CD8-positive, alpha-beta memory T cell (primary cell): ENCODE results near the gene LRRC8D. TPM values are rescaled to one million over a fixed set of nuclear protein-coding genes. Genes with fewer than 3 reads are reported as not detected.

Experiments used
- CTCF ChIA-PET: fragments of 350-600 bp; sonication (Branson Sonifier 250); formaldehyde crosslinking; loops from one replicate; lab custom pipeline; 2021; ENCODE audit warnings: antibody characterized with exemption; lab: Charles Lee
- POLR2A ChIA-PET: fragments of 350-600 bp; sonication (Branson Sonifier 250); formaldehyde crosslinking; loops from one replicate; lab custom pipeline; 2021; ENCODE audit warnings: antibody characterized with exemption; lab: Charles Lee
- DNase-seq, 5 donors: peaks; one replicate each; pipeline versions ENCODE4 v3.0.0 to v3.0.0-alpha.2; 2020 to 2022; ENCODE audit warnings: mixed read lengths in 1 of 5
- H3K27ac ChIP-seq: one replicate; pipeline ENCODE4 v1.7.0; 2013; ENCODE audit warnings: low read depth, mild to moderate bottlenecking, low read length, moderate library complexity
- H3K27me3 ChIP-seq: 2 replicates; pipeline ENCODE4 v1.7.0; 2013; ENCODE audit warnings: low read length, mild to moderate bottlenecking; ENCODE audit not compliant: insufficient read depth, poor library complexity, severe bottlenecking
- H3K36me3 ChIP-seq: 2 replicates; pipeline ENCODE4 v1.7.0; 2013; ENCODE audit warnings: mild to moderate bottlenecking, low read length, moderate library complexity; ENCODE audit not compliant: insufficient read depth
- H3K4me1 ChIP-seq: 2 replicates; pipeline ENCODE4 v1.7.0; 2013; ENCODE audit warnings: mild to moderate bottlenecking, low read length, moderate library complexity; ENCODE audit not compliant: insufficient read depth
- H3K4me3 ChIP-seq: 2 replicates; pipeline ENCODE4 v1.7.0; 2013; ENCODE audit warnings: mild to moderate bottlenecking, low read length
- H3K9me3 ChIP-seq: 2 replicates; pipeline ENCODE4 v1.7.0; 2013; ENCODE audit warnings: mild to moderate bottlenecking, low read length
- H3K27ac Mint-ChIP-seq, 8 donors: one replicate each; pipeline ENCODE4 v1.8.0; 2020 to 2021; ENCODE audit warnings: mixed read lengths in 8 of 8, mild to moderate bottlenecking in 6 of 8, inconsistent platforms in 3 of 8, moderate library complexity in 3 of 8
- H3K27me3 Mint-ChIP-seq, 2 donors: one replicate each; pipeline ENCODE4 v1.8.0; 2020 to 2021; ENCODE audit warnings: mixed read lengths in 2 of 2, mild to moderate bottlenecking in 1 of 2, moderate library complexity in 1 of 2
- H3K36me3 Mint-ChIP-seq, 3 donors: one replicate each; pipeline ENCODE4 v1.8.0; 2020 to 2021; ENCODE audit warnings: mixed read lengths in 3 of 3, inconsistent platforms in 1 of 3, mild to moderate bottlenecking in 1 of 3
- H3K4me1 Mint-ChIP-seq, 3 donors: one replicate each; pipeline ENCODE4 v1.8.0; 2020 to 2021; ENCODE audit warnings: mixed read lengths in 3 of 3, inconsistent platforms in 1 of 3, mild to moderate bottlenecking in 1 of 3
- H3K4me3 Mint-ChIP-seq, 7 donors: one replicate each; pipeline ENCODE4 v1.8.0; 2020 to 2021; ENCODE audit warnings: mixed read lengths in 7 of 7, mild to moderate bottlenecking in 6 of 7, moderate library complexity in 4 of 7, inconsistent platforms in 2 of 7
- H3K9me3 Mint-ChIP-seq, 5 donors: one replicate each; pipeline ENCODE4 v1.8.0; 2020 to 2022; ENCODE audit warnings: mixed read lengths in 5 of 5, mild to moderate bottlenecking in 3 of 5, moderate library complexity in 2 of 5, inconsistent platforms in 1 of 5
- polyA plus RNA-seq: library from polyadenylated mRNA; unstranded; fragments of 300-500 nt; fragmentation: Illumina TruSeq; gene quantifications from one replicate; pipeline ENCODE4 v1.2.3, GENCODE V29; 2021
- total RNA-seq, 2 experiments: library from RNA; stranded (reverse); gene quantifications; one replicate each; pipeline ENCODE4 v1.2.3, GENCODE V29; 2021

Gene LRRC8D
- total and polyA plus RNA-seq, 3 experiments from 2014 or later = 39.0 to 56.3 (median 41.9) TPM

DNA sequence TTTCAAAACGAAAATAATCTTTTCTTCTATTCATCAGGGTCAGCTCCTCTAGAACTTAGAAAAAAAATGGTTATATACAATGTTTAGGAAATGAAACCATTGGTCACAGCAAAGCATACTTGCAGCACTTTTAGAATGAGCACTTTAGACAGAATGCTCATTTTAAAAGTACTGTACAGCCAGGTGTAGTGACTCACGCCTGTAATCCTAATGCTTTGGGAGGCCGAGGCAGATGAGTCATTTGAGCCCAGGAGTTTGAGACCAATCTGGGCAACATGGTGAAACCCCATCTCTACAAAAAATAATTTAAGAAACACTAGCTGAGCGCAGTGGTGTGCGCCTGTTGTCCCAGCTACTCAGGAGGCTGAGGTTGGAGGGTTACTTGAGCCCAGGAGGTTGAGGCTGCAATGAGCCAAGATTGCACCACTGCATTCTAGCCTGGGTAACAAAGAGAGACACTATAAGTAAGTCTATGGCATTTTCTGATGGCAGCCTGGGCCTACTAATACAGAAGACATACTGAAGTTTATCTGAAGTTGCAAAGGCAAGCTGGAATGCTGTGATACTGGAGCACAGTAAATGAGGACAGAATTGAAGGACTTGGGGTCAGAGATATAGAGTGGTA lies 125.1 kb downstream of the LRRC8D start:
- no peak overlapping the region for H3K4me3 Mint-ChIP-seq
- H3K4me1 Mint-ChIP-seq = peaks cover 0 to 3% (median 0%) of the 10 kb centered on the region in 3 donors
- no peak for DNase-seq
- Histone ChIP-seq H3K27ac (no peak overlapping the region), H3K9me3 (no peaks in the 10 kb centered on the region), H3K4me1 (no peaks in the 10 kb centered on the region), H3K4me3 (no peak overlapping the region), H3K36me3 (no peaks in the 10 kb centered on the region), H3K27me3 (no peaks in the 10 kb centered on the region)
- peaks cover 0 to 1% (median 0%) of the 10 kb centered on the region in 5 donors for H3K9me3 Mint-ChIP-seq
- peaks cover 0 to 5% (median 1%) of the 10 kb centered on the region in 3 donors for H3K36me3 Mint-ChIP-seq
- ChIA-PET POLR2A (no interaction called here), CTCF (interaction anchor here (1.3 kb wide), 1 partner anchor 22 kb away, joined by 3 read pairs; no protein-coding TSS in a partner anchor)
- H3K27me3 Mint-ChIP-seq = peaks cover 0 to 3% of the 10 kb centered on the region in 2 donors
- H3K27ac Mint-ChIP-seq = no peak overlapping the region

DNA sequence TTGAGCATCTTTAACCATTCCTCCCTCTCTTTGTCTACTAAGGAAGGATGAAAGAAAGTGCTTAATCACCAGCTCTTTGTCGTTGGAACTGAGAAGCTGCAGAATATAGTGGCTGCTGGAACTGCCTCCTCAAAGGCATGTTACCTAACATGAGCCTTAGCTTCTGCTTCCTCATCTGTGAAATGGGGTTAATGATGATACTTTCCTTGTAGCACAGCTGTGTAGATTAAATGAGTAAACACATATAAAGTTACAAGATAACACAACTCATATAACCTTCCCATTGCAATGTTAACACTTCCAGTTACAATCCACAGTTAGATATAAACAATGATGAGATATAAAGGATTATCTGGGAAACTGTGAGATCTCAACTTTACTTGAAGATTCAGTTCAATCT lies 125.7 kb downstream of the LRRC8D start:
- Mint-ChIP-seq H3K36me3 (peaks cover 0 to 5% (median 1%) of the 10 kb centered on the region in 3 donors), H3K27ac (no peak overlapping the region), H3K4me1 (no peaks in the 10 kb centered on the region), H3K27me3 (peaks cover 0 to 3% of the 10 kb centered on the region in 2 donors), H3K4me3 (no peak overlapping the region), H3K9me3 (peaks cover 0 to 1% (median 0%) of the 10 kb centered on the region in 5 donors)
- no peak overlapping the region for H3K4me3 ChIP-seq
- CTCF ChIA-PET = interaction anchor here (1.3 kb wide), 1 partner anchor 21 kb away, joined by 3 read pairs; no protein-coding TSS in a partner anchor
- no peaks in the 10 kb centered on the region for H3K27me3 ChIP-seq
- H3K36me3 ChIP-seq = no peaks in the 10 kb centered on the region
- no peaks in the 10 kb centered on the region for H3K4me1 ChIP-seq
- no peak overlapping the region for H3K27ac ChIP-seq
- POLR2A ChIA-PET = no interaction called here
- no peaks in the 10 kb centered on the region for H3K9me3 ChIP-seq
- DNase-seq = no peak

DNA sequence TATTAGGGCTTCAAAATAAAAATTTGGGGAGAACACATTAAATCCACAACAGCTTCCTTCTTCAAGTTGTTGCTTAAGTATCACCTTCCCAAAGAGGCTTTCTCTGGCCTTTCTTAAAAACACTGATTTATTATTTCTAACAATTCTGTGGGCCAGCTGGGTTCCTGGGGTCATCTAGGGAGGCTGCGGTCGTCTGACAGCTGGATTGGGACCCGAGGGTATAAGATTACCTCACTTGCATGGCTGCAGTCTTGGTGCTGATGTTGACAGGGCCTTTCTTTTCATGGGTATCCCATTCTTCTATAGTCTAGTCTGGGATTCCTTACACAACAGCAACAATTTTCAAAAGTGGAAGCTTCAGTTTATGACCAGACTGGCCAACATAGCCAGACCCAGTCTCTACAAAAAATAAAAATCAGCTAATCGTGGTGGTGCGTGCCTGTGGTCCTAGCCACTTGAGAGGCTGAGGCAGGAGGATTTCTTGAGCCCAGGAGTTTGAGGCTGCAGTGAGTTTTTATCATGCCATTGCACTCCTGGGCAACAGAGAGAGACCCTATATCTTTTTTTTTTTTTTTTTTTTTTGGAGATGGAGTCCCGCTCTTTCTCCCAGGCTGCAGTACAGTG lies 128.0 kb downstream of the LRRC8D start:
- Histone ChIP-seq H3K36me3 (no peaks in the 10 kb centered on the region), H3K27ac (no peak overlapping the region), H3K4me1 (no peaks in the 10 kb centered on the region), H3K9me3 (no peaks in the 10 kb centered on the region), H3K27me3 (no peaks in the 10 kb centered on the region), H3K4me3 (no peak overlapping the region)
- H3K4me3 Mint-ChIP-seq = no peak overlapping the region
- DNase-seq = no peak
- peaks cover 4 to 10% (median 8%) of the 10 kb centered on the region in 3 donors for H3K4me1 Mint-ChIP-seq
- ChIA-PET POLR2A (no interaction called here), CTCF (no interaction called here)
- H3K27ac Mint-ChIP-seq = no peak overlapping the region
- peaks cover 0 to 3% of the 10 kb centered on the region in 2 donors for H3K27me3 Mint-ChIP-seq
- peaks cover 0 to 1% (median 0%) of the 10 kb centered on the region in 5 donors for H3K9me3 Mint-ChIP-seq
- peaks cover 0 to 5% (median 1%) of the 10 kb centered on the region in 3 donors for H3K36me3 Mint-ChIP-seq

DNA sequence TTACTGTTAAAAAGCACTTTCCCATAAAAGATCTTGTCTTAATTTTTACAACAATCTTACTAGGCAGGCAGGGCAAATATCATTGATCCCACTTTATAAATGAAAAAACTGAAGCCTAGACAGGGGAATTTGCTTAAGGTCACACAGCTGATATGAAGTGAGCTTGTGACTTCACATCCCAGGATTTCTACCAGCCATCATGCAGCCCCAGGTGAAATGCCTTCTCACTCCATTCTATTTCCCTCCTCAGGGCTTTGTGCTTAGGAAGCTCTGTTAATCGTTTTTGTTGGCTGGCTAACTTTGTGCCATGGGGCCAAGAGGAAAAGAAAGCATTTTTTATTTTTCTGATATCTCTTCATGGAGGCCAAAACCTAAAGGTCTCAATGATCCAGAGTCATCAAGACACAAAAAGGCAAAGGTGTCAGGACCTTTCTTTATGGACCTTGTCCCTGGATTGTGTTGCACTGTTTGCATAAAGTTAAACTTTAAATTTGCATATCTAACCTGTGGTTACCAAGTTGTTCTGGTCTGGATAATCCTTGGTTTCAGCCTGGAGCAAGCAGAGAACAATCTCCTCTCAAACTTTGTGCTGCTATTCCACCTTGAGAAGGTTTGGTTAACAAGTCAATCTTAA lies 129.3 kb downstream of the LRRC8D start:
- Histone ChIP-seq H3K4me1 (no peaks in the 10 kb centered on the region), H3K27ac (no peak overlapping the region), H3K36me3 (no peaks in the 10 kb centered on the region), H3K27me3 (no peaks in the 10 kb centered on the region), H3K4me3 (no peak overlapping the region), H3K9me3 (no peaks in the 10 kb centered on the region)
- Mint-ChIP-seq H3K27ac (peak overlapping the region in 1 of 8 donors; percentile 26), H3K9me3 (peaks cover 0 to 1% (median 0%) of the 10 kb centered on the region in 5 donors), H3K36me3 (peaks cover 0 to 5% (median 1%) of the 10 kb centered on the region in 3 donors), H3K4me1 (peaks cover 6 to 14% (median 10%) of the 10 kb centered on the region in 3 donors), H3K27me3 (peaks cover 0 to 3% of the 10 kb centered on the region in 2 donors), H3K4me3 (no peak overlapping the region)
- ChIA-PET CTCF (no interaction called here), POLR2A (interaction anchor here (0.7 kb wide), 1 partner anchor 15 kb away, joined by 6 read pairs; no protein-coding TSS in a partner anchor)
- no peak for DNase-seq

DNA sequence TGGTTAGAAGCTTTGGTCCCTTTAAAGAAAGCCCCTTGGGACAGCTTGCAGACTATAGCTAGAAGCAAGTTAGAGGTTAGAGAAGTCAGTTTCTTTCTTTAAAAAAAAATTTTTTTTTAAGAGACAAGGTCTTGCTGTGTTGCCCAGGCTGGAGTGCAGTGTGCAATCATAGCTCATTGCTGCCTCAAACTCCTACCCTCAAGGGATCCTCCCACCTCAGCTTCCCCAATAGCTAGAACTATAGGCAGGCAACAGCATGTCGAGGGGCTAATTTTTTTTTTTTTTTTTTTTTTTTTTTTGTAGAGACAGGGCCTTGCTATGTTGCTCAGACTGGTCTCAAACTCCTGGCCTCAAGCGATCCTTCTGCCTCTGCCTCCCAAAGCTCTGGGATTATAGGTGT lies 129.9 kb downstream of the LRRC8D start:
- no peak for DNase-seq
- Histone ChIP-seq H3K9me3 (no peaks in the 10 kb centered on the region), H3K4me1 (no peaks in the 10 kb centered on the region), H3K36me3 (no peaks in the 10 kb centered on the region), H3K27me3 (no peaks in the 10 kb centered on the region), H3K4me3 (no peak overlapping the region), H3K27ac (no peak overlapping the region)
- peaks cover 0 to 3% of the 10 kb centered on the region in 2 donors for H3K27me3 Mint-ChIP-seq
- ChIA-PET CTCF (no interaction called here), POLR2A (interaction anchor here (0.7 kb wide), 1 partner anchor 14 kb away, joined by 6 read pairs; no protein-coding TSS in a partner anchor)
- H3K4me3 Mint-ChIP-seq = no peak overlapping the region
- peaks cover 0 to 5% (median 1%) of the 10 kb centered on the region in 3 donors for H3K36me3 Mint-ChIP-seq
- no peak overlapping the region for H3K27ac Mint-ChIP-seq
- H3K4me1 Mint-ChIP-seq = peaks cover 6 to 14% (median 10%) of the 10 kb centered on the region in 3 donors
- H3K9me3 Mint-ChIP-seq = peaks cover 0 to 1% (median 0%) of the 10 kb centered on the region in 5 donors

DNA sequence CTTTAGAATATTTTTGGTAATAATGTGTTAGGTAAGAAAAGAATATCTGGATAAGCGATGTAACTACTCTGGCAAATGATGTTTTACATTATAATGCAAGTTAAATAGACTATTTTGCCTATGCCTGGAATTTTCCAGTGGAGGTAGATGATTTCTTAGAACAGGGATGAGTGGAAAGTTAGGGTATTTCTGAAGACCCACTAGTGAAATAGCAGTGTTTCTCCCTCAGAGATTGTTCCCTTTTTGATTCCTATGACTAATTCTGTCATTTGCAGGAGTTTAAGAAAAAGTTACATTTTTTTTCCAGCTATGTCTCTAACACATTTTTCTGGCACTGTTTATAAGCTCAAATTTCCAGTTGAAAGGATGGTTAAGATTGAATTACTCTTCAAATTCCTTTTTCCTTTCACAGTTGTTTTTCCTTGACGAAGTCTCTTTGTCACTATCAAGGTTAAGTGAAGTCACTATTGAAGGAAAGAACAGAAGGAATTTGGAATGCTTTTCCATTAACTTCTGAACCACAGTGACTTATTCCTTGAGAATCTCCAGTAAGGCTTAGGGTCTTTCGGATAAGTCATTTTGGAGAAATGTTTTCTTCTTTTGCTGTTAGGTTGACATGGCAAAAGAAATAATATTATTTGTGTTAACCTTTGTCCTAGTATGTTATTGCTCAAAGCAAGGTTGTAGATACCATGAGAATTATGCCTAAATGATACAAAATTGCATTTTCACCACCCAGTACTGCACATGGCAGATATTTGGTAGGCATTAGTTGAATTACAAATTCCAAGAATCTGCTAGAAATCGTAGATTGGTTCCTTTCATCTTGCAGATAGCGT lies 131.2 kb downstream of the LRRC8D start:
- DNase-seq = no peak
- no peak overlapping the region for H3K27ac ChIP-seq
- ChIA-PET CTCF (no interaction called here), POLR2A (interaction anchor here (1.3 kb wide), 1 partner anchor 108 kb away, joined by 5 read pairs; no protein-coding TSS in a partner anchor)
- no peak overlapping the region for H3K4me3 Mint-ChIP-seq
- peaks cover 1% of the 10 kb centered on the region for H3K4me1 ChIP-seq
- peaks cover 0 to 5% (median 1%) of the 10 kb centered on the region in 3 donors for H3K36me3 Mint-ChIP-seq
- H3K4me3 ChIP-seq = no peak overlapping the region
- H3K9me3 Mint-ChIP-seq = peaks cover 0 to 1% (median 0%) of the 10 kb centered on the region in 5 donors
- H3K36me3 ChIP-seq = no peaks in the 10 kb centered on the region
- H3K4me1 Mint-ChIP-seq = peaks cover 10 to 23% (median 15%) of the 10 kb centered on the region in 3 donors
- no peaks in the 10 kb centered on the region for H3K27me3 ChIP-seq
- no peak overlapping the region for H3K27ac Mint-ChIP-seq
- H3K9me3 ChIP-seq = no peaks in the 10 kb centered on the region
- peaks cover under 1 to 3% of the 10 kb centered on the region in 2 donors for H3K27me3 Mint-ChIP-seq

DNA sequence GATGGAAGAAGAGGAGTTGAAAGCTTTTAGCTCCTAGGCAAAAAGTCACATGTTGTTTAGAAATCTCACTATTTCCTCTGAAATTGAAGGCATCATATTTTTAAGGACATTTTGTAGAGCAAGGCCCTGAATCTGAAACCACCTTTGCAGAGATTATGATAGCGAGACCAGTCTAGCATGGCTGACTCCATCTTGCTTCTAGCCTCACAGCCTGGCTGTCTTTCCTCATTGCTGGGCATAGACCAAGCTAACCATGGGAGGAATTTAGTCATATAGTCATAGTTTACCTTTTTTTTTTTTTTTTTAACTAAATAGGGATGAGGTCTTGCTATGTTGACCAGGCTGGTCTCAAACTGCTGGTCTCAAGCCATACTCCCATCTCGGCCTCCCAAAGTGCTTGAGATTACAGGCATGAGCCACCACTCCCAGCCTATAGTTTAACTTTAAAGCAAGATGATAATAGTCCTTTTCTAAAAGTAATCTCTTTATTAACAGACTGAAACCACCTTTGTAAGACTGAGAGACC lies 131.8 kb downstream of the LRRC8D start:
- Mint-ChIP-seq H3K27ac (no peak overlapping the region), H3K4me1 (peaks cover 14 to 30% (median 21%) of the 10 kb centered on the region in 3 donors), H3K27me3 (peaks cover 0 to 5% of the 10 kb centered on the region in 2 donors), H3K4me3 (no peak overlapping the region), H3K9me3 (no peaks in the 10 kb centered on the region), H3K36me3 (peaks cover 0 to 5% (median 1%) of the 10 kb centered on the region in 3 donors)
- H3K36me3 ChIP-seq = no peaks in the 10 kb centered on the region
- no peaks in the 10 kb centered on the region for H3K9me3 ChIP-seq
- peaks cover 7% of the 10 kb centered on the region for H3K4me1 ChIP-seq
- no peak for DNase-seq
- CTCF ChIA-PET = no interaction called here
- H3K4me3 ChIP-seq = no peak overlapping the region
- no peaks in the 10 kb centered on the region for H3K27me3 ChIP-seq
- no peak overlapping the region for H3K27ac ChIP-seq
- POLR2A ChIA-PET = interaction anchor here (1.3 kb wide), 1 partner anchor 109 kb away, joined by 5 read pairs; no protein-coding TSS in a partner anchor
